LNCaP clone FGC (cell line): Measurements from ENCODE around the gene DAP.
"Not testable (repeated sequence)": the region's sequence is repeated elsewhere in the genome, so short reads cannot be mapped to it uniquely, and the experiment has no call there.

Source experiments
- DNase-seq: peaks from one replicate; pipeline ENCODE4 v3.0.0-alpha.2; 2011; ENCODE audit warnings: low read depth
- H3K4me3 ChIP-seq: 2 replicates; pipeline ENCODE4 v1.5.1; 2011; ENCODE audit warnings: mild to moderate bottlenecking, low read depth, low read length, control low read depth
- TF ChIP-seq, protein P1 (sequence below): IDR thresholded peaks from 2 replicates; pipeline ENCODE4 v1.5.1; 2012; ENCODE audit warnings: mild to moderate bottlenecking; ENCODE audit not compliant: control insufficient read depth, insufficient read depth; ENCODE audit errors: extremely low read depth

The DAP gene

DNA sequence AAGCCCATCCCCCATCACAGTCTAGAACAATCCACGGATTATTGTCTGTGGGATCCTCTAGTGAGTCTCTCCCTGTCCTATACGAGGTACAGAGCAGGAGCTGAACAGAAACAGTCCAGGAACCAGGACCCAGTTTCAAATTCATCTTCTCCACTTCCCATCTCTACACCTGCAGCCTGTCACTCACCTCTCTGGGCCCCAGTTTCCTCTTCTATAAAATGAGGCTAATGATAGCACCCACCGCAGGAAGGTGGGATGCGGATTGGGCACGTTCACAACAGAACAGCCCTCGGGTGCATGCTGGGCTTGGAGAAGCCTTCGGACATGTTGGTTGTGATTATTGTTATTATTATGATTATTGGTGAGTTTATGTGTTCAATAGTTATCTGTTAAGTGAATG is 118.7 kb downstream of the DAP start:
- TF ChIP-seq, protein P1, sequence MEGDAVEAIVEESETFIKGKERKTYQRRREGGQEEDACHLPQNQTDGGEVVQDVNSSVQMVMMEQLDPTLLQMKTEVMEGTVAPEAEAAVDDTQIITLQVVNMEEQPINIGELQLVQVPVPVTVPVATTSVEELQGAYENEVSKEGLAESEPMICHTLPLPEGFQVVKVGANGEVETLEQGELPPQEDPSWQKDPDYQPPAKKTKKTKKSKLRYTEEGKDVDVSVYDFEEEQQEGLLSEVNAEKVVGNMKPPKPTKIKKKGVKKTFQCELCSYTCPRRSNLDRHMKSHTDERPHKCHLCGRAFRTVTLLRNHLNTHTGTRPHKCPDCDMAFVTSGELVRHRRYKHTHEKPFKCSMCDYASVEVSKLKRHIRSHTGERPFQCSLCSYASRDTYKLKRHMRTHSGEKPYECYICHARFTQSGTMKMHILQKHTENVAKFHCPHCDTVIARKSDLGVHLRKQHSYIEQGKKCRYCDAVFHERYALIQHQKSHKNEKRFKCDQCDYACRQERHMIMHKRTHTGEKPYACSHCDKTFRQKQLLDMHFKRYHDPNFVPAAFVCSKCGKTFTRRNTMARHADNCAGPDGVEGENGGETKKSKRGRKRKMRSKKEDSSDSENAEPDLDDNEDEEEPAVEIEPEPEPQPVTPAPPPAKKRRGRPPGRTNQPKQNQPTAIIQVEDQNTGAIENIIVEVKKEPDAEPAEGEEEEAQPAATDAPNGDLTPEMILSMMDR: no peak
- no peak overlapping the region for H3K4me3 ChIP-seq
- no peak for DNase-seq

GRCh38 chr5:10639846-10640368 is 121.1 kb downstream of the DAP start:
- no peak for DNase-seq
- TF ChIP-seq, protein P1: no peak
- H3K4me3 ChIP-seq: no peak overlapping the region

DNA sequence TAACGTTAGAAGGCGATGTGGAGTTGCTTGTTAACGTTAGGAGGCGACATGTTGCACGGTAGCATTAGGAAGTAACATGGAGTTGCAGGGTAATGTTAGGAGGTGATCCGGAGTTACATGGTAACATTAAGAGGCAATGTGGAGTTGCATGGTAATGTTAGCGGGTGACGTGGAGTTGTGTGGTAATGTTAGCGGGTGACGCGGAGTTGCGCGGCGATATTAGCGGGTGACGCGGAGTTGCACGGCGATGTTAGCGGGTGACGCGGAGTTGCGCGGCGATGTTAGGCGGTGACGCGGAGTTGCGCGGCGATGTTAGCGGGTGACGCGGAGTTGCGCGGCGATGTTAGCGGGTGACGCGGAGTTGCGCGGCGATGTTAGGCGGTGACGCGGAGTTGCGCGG is 122.3 kb downstream of the DAP start:
- not testable (repeated sequence) for H3K4me3 ChIP-seq, DNase-seq

DNA sequence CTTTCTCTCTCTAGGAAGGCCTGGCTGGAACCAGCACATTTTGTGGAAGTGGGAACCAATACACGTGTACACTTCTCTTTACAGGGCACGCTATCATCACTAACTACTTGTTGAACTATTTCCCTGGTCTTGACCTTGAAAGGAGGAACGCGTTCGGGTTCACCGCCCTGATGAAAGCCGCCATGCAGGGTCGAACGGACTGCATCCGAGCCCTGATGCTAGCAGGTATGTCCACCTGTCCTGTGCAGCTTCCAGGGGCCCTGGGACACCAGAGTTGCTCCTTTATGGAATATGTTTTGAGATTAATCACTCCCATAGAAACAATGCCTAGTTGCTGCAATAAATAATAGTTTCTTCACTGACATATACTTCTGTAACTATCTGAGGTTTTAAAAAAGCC is 123.1 kb downstream of the DAP start:
- TF ChIP-seq, protein P1: no peak
- no peak for DNase-seq
- H3K4me3 ChIP-seq: no peak overlapping the region

DNA sequence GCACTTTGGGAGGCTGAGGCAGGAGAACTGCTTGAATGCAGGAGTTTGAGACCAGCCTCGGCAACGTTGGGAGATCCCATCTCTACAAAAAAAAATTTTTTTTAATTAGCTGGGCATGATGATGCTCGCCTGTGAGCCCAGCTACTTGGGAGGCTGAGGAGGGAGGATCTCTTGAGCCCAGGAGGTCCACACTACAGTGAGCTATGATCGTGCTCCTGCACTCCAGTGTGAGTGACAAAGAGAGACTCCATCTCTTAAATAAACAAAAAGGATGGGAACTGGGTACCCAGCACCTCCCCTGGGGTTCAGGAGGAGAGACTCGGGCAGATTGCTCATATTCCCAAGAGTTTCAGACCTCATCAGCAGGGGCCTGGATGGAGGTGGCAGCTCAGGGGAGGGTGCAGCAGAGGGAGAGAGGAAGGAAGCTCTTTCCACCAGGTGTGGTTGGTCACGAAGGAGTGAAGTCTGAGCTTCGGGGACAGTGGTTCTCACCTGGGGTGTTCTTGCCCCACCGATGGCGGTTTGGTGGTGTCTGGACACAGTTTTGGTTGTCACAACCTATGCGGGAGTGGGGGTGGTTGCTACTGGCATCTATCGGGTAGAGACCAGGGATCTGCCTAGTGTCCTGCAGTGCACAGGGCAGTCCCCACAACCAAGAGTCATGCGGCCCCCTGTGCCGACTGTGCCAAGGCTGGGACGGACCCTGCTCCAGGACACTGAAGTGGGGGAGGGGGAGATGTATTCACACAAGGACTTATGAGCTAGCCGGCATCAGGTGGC is 124.5 kb downstream of the DAP start:
- TF ChIP-seq, protein P1: no peak
- no peak for DNase-seq
- no peak overlapping the region for H3K4me3 ChIP-seq

- H3K4me3 ChIP-seq: no peak overlapping the region
- no peak for DNase-seq
- TF ChIP-seq, protein P1: no peak
These were observed 125.1 kb downstream of the DAP start for GRCh38 chr5:10635867-10636350.

DNA sequence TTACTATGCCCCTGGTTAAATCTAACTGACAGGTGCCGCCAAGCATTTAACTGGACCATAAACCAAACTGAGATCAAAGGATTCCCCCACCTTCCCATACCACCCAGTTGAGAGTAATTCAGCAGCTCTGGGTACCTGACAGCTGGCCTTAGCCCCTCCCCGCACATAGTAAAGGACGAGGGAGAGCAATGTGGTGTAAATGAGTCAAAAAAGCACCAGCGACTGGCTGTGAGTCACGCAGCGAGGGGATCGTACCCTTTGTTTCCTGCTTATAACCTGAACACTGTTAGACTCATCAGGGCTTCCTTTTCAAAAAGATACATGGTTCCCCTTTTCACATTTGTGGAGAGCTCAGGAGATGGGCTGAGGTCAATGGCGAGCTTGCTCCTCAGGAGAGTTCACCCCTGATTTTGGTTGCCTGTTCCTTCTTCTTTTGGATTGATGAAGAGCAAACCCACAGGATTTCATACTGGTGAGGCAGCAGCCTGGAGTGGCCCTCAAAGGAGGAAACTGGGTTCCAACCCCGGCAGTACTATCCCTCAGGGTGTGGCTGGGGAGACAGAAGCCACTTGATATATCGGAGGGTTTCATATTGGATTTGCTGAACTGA is 125.7 kb downstream of the DAP start:
- H3K4me3 ChIP-seq: no peak overlapping the region
- TF ChIP-seq, protein P1: no peak
- no peak for DNase-seq
